Limb (tissue), 2 donors: ENCODE data around the gene BST1.
"Not testable (repeated sequence)": the region's sequence is repeated elsewhere in the genome, so short reads cannot be mapped to it uniquely, and the experiment has no call there.

Experiments used
- DNase-seq, 2 donors: peaks; one replicate each; pipeline ENCODE4 v3.0.0-alpha.2; 2016; ENCODE audit errors: extremely low spot score in 2 of 2

Gene BST1

DNA sequence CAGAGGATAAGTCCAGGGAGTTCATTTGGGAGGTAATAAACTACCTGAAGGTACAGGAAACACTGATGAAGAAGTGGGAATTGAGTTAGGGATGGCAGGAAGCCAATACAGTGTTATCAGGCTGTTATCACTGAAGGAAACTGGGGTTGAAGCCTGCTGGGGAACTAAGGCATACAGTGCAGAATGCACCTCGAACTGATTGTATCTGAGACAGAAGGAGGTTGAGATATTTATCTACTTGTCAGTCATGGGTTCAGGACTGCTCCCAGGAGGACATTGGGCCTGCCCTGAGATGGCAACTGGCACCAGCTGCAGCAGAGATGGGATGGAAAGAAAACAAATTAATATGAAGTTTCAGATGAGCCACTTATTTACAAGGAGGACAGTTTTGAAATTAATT is 39.8 kb downstream of the BST1 start:
- no peak for DNase-seq

- DNase-seq: no peak
These were observed 41.2 kb downstream of the BST1 start for GRCh38 chr4:15744016-15744545.

DNA sequence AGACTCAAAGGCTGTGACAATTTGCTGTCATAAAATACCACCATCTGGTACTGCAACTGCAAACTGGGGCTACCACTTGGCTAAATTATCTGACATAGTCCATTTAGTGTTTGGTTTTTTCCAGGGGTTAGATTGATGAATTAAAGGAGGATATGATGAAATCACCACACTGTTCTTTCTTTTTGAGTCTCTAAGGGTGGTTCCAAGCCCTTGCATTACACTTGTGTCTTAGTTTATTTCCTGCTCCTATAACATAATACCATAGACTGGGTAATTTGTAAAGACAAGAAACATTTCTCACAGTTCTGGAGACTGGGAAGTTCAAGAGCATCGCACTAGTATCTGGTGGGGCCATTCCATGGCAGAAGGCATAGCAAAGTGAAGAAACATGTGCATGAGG is 43.2 kb downstream of the BST1 start:
- no peak for DNase-seq

GRCh38 chr4:15749001-15749400 is 46.1 kb downstream of the BST1 start:
- DNase-seq: no peak

GRCh38 chr4:15751153-15751552 is 48.3 kb downstream of the BST1 start:
- no peak for DNase-seq

DNA sequence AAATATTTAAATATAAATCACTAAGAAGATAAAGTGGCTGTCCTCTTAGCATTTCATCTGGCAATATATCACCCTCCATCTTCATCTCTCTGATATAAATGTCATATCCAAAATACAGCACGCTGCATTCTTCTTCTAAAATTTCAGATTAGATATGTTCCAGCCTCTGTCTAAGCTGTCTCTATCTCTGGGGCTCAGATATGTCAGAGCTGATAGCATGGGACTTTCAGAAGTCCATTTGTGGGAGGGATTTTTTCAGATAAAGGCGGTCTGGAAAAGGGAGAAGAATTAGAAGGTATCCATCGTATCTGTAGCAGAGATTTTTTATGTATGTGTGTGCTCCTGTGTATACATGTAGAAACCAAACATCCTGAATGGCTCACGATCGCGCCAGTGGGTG is 50.2 kb downstream of the BST1 start:
- no peak for DNase-seq

DNA sequence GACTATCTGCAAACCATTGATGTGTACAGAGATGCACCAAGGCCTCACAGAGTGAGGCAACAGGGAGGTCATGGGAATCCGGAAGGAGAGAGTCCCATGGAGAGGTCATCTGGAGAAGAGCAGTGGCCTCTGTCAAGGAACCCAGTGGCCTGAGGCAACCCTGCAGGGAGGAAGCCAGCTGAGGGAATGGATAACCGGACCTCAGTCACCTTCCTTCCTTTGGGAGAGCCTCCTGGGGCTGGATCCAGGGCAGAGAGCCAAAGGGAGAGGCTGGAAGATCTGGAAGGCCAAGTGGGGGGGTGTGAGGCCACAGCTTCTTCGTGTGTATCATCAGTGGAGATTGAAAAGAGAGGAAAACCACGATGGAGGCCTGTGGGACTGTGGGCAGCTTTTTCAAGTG is 50.9 kb downstream of the BST1 start:
- DNase-seq: no peak

GRCh38 chr4:15754323-15754722 is 51.5 kb downstream of the BST1 start:
- DNase-seq: no peak

GRCh38 chr4:15755321-15756155 is 52.7 kb downstream of the BST1 start:
- no peak for DNase-seq

- no peak for DNase-seq
These were observed 53.5 kb downstream of the BST1 start for GRCh38 chr4:15756361-15756861.

GRCh38 chr4:15757054-15757453 is 54.2 kb downstream of the BST1 start:
- DNase-seq: no peak

GRCh38 chr4:15758294-15758693 is 55.4 kb downstream of the BST1 start:
- DNase-seq: no peak

GRCh38 chr4:15762460-15762859 is 59.6 kb downstream of the BST1 start:
- not testable (repeated sequence) for DNase-seq

GRCh38 chr4:15765391-15765790 is 62.5 kb downstream of the BST1 start:
- no peak for DNase-seq

- no peak for DNase-seq
These were observed 63.2 kb downstream of the BST1 start for GRCh38 chr4:15765910-15766697.

GRCh38 chr4:15766821-15767220 is 64.0 kb downstream of the BST1 start:
- DNase-seq: no peak

DNA sequence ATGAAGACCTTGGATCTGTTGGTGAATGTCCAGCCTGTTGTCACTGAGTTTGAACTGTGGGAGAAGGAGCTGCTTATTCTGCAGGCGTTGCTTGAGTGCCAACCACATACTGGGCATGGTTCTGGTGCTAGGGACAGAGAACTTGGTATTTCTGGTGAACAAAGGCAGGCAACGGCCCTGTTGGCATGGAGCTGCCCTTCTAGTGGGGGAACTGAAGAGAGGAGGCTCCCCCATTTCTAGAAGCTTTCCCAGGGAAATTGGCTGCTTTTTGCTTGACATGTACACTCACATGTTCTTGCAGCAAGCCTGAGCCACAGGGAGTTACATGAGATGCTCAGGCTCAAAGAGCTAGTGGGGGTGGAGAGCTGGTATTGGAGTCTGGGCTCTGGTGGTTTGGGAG is 66.3 kb downstream of the BST1 start:
- no peak for DNase-seq

- no peak for DNase-seq
These were observed 68.6 kb downstream of the BST1 start for GRCh38 chr4:15771216-15772058.

GRCh38 chr4:15774020-15774420 is 71.2 kb downstream of the BST1 start:
- DNase-seq: no peak

- no peak for DNase-seq
These were observed 74.2 kb downstream of the BST1 start for GRCh38 chr4:15776871-15777648.
